Dendritic cell treated with granulocyte-macrophage colony-stimulating factor and Interleukin-4, amounts not matched to agents 40 ng/mL and 50 ng/mL, for 4 days (primary cell): ENCODE results near the gene CFDP1.

Experiments
- H3K27ac Mint-ChIP-seq: one replicate; pipeline ENCODE4 v1.8.0; 2022; ENCODE audit warnings: mild to moderate bottlenecking, mixed read lengths
- H3K27me3 Mint-ChIP-seq: one replicate; pipeline ENCODE4 v1.8.0; 2022; ENCODE audit warnings: mild to moderate bottlenecking, mixed read lengths
- H3K36me3 Mint-ChIP-seq: one replicate; pipeline ENCODE4 v1.8.0; 2022; ENCODE audit warnings: low read depth, mixed read lengths
- H3K4me1 Mint-ChIP-seq: one replicate; pipeline ENCODE4 v1.8.0; 2022; ENCODE audit warnings: low read depth, mixed read lengths
- H3K4me3 Mint-ChIP-seq: one replicate; pipeline ENCODE4 v1.8.0; 2022; ENCODE audit warnings: mild to moderate bottlenecking, moderate library complexity, mixed read lengths
- H3K9me3 Mint-ChIP-seq: one replicate; pipeline ENCODE4 v1.8.0; 2022; ENCODE audit warnings: mixed read lengths
- intact Hi-C: fragments of 100-400 bp; cut with micrococcal nuclease; formaldehyde crosslinking; loops from one replicate; pipeline ENCODE4 v1.15.0; 2022

The CFDP1 gene

DNA sequence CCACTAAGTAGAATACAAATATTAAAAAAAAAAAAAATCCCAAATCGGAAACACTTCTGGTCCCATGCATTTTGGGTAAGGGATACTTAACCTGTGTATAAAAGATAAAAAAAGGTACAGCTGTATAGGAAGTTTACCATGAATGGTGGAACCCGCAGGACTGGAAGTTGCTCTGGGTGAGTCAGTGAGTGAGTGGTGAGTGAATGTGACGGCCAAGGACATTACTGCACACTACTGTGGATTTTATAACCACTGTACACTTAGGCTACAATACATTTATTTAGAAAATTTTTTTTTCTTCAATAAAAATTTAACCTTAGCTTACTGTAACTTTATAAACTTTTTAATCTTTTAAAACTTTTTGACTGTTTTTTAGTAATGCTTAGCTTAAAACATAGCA lies 110.6 kb downstream of the CFDP1 start:
- Mint-ChIP-seq H3K36me3 (peaks cover 30% of the 10 kb centered on the region), H3K4me3 (no peak overlapping the region), H3K9me3 (no peaks in the 10 kb centered on the region), H3K27ac (no peak overlapping the region), H3K4me1 (peaks cover 4% of the 10 kb centered on the region), H3K27me3 (peaks cover 90% of the 10 kb centered on the region)
- intact Hi-C loops = no loop called here

- Mint-ChIP-seq H3K9me3 (no peaks in the 10 kb centered on the region), H3K4me3 (no peak overlapping the region), H3K27me3 (peaks cover 84% of the 10 kb centered on the region), H3K36me3 (peaks cover 25% of the 10 kb centered on the region), H3K27ac (no peak overlapping the region), H3K4me1 (peaks cover 20% of the 10 kb centered on the region)
- intact Hi-C loops = no loop called here
Measured at GRCh38 chr16:75320435-75320834, 112.9 kb downstream of the CFDP1 start.

GRCh38 chr16:75319513-75320411 lies 113.5 kb downstream of the CFDP1 start:
- Mint-ChIP-seq H3K27me3 (peaks cover 81% of the 10 kb centered on the region), H3K4me1 (peaks cover 20% of the 10 kb centered on the region), H3K9me3 (no peaks in the 10 kb centered on the region), H3K36me3 (peaks cover 18% of the 10 kb centered on the region), H3K27ac (no peak overlapping the region), H3K4me3 (no peak overlapping the region)
- intact Hi-C loops = no loop called here

DNA sequence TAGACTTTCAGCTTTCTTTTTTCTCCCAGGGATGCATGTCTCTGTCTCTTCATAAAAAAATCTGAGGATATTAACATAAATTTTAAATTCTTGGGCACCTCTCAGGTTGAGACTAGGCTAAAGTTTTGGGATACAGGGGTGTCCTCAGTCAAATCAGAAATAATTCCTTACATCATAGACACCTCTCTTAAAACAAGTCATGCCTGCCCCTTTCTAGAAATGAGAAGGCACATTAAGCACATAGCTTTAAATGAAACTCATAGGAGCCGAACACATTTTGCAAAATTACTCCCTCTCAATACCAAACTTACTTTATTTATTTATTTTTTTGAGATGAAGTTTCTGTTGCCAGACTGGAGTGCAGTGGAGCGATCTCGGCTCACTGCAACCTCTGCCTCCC lies 114.6 kb downstream of the CFDP1 start:
- intact Hi-C loops = no loop called here
- Mint-ChIP-seq H3K4me1 (peaks cover 20% of the 10 kb centered on the region), H3K9me3 (no peaks in the 10 kb centered on the region), H3K27ac (no peak overlapping the region), H3K27me3 (peaks cover 80% of the 10 kb centered on the region), H3K36me3 (peaks cover 15% of the 10 kb centered on the region), H3K4me3 (no peak overlapping the region)

- Mint-ChIP-seq H3K36me3 (peaks cover 21% of the 10 kb centered on the region), H3K27me3 (peaks cover 86% of the 10 kb centered on the region), H3K27ac (no peak overlapping the region), H3K9me3 (no peaks in the 10 kb centered on the region), H3K4me3 (no peak overlapping the region), H3K4me1 (peaks cover 20% of the 10 kb centered on the region)
- intact Hi-C loops = no loop called here
Measured at GRCh38 chr16:75317532-75317931, 115.8 kb downstream of the CFDP1 start.

GRCh38 chr16:75317101-75317522 lies 116.2 kb downstream of the CFDP1 start:
- H3K4me3 Mint-ChIP-seq = no peak overlapping the region
- peaks cover 20% of the 10 kb centered on the region for H3K4me1 Mint-ChIP-seq
- no peaks in the 10 kb centered on the region for H3K9me3 Mint-ChIP-seq
- H3K27ac Mint-ChIP-seq = no peak overlapping the region
- peaks cover 21% of the 10 kb centered on the region for H3K36me3 Mint-ChIP-seq
- intact Hi-C loops = no loop called here
- H3K27me3 Mint-ChIP-seq = peaks cover 85% of the 10 kb centered on the region

- Mint-ChIP-seq H3K27me3 (peaks cover 86% of the 10 kb centered on the region), H3K4me1 (peaks cover 20% of the 10 kb centered on the region)
- intact Hi-C loops = no loop called here
Measured at GRCh38 chr16:75315539-75316306, 117.6 kb downstream of the CFDP1 start.

DNA sequence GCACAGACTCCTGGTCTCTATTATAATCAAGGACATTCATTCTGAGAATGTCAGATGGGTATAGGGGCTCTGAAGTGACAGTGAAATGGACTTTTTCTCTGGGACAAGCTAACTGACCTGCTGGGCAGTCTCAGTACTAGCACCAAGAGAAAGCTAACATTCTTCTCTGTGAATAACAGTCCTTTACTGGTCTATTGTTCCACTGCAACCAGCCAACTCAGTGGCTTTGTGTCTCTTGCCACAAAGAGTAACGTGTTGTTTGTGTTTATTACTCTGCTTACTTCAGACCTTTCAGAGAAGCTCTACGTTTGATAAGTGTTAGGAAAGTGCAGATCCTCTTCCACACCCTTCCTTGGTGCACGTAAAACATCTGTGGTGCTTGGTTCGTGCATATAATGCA lies 120.4 kb downstream of the CFDP1 start:
- Mint-ChIP-seq H3K36me3 (peaks cover 29% of the 10 kb centered on the region), H3K27ac (no peak overlapping the region), H3K27me3 (peaks cover 87% of the 10 kb centered on the region), H3K4me1 (peaks cover 18% of the 10 kb centered on the region), H3K4me3 (no peak overlapping the region), H3K9me3 (no peaks in the 10 kb centered on the region)
- intact Hi-C loops = no loop called here

More at GRCh38 chr16:75315539-75316306, 117.6 kb downstream of the CFDP1 start:
- no peak overlapping the region for H3K27ac Mint-ChIP-seq
- peaks cover 21% of the 10 kb centered on the region for H3K36me3 Mint-ChIP-seq
- no peaks in the 10 kb centered on the region for H3K9me3 Mint-ChIP-seq
- no peak overlapping the region for H3K4me3 Mint-ChIP-seq

DNA sequence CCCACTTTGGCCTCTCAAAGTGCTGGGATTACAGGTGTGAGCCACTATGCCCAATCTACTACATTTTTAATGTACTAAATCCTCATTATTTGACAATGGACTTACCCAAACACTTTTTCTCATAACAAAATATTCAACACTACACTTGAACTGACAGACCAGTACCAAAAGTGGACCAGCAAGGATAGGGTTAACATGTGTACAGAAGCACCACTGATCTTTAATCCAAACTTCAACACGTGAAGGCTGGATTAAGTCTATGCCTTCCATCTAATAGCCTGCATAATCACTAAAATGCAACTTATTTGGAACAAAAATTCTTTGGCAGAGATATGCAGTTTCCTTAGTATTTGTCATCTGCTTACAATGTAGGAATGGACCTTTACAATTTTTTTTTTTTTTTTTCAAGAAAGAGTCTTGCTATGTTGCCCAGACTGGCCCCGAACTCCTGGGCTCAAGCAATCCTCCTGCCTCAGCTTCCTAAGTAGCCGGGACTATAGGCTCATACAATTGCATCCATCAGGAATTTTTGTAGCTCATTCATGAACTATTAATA lies 121.8 kb downstream of the CFDP1 start:
- Mint-ChIP-seq H3K27me3 (peaks cover 85% of the 10 kb centered on the region), H3K36me3 (peaks cover 29% of the 10 kb centered on the region), H3K27ac (no peak overlapping the region), H3K4me3 (no peak overlapping the region), H3K9me3 (no peaks in the 10 kb centered on the region), H3K4me1 (peaks cover 15% of the 10 kb centered on the region)
- intact Hi-C loops = no loop called here

- intact Hi-C loops = no loop called here
- Mint-ChIP-seq H3K9me3 (no peaks in the 10 kb centered on the region), H3K4me3 (no peak overlapping the region)
Measured at GRCh38 chr16:75310541-75310940, 122.8 kb downstream of the CFDP1 start.

GRCh38 chr16:75309899-75310430 lies 123.3 kb downstream of the CFDP1 start:
- no peaks in the 10 kb centered on the region for H3K9me3 Mint-ChIP-seq
- peaks cover 26% of the 10 kb centered on the region for H3K36me3 Mint-ChIP-seq
- intact Hi-C loops = no loop called here
- peaks cover 12% of the 10 kb centered on the region for H3K4me1 Mint-ChIP-seq
- peaks cover 90% of the 10 kb centered on the region for H3K27me3 Mint-ChIP-seq
- H3K27ac Mint-ChIP-seq = no peak overlapping the region
- H3K4me3 Mint-ChIP-seq = no peak overlapping the region

More at GRCh38 chr16:75310541-75310940, 122.8 kb downstream of the CFDP1 start:
- H3K36me3 Mint-ChIP-seq = peaks cover 23% of the 10 kb centered on the region
- no peak overlapping the region for H3K27ac Mint-ChIP-seq
- peaks cover 86% of the 10 kb centered on the region for H3K27me3 Mint-ChIP-seq
- H3K4me1 Mint-ChIP-seq = peaks cover 12% of the 10 kb centered on the region

GRCh38 chr16:75309156-75309555 lies 124.1 kb downstream of the CFDP1 start:
- Mint-ChIP-seq H3K36me3 (peaks cover 31% of the 10 kb centered on the region), H3K27ac (no peak overlapping the region), H3K27me3 (peaks cover 91% of the 10 kb centered on the region), H3K9me3 (no peaks in the 10 kb centered on the region), H3K4me1 (peaks cover 12% of the 10 kb centered on the region), H3K4me3 (no peak overlapping the region)
- intact Hi-C loops = no loop called here

DNA sequence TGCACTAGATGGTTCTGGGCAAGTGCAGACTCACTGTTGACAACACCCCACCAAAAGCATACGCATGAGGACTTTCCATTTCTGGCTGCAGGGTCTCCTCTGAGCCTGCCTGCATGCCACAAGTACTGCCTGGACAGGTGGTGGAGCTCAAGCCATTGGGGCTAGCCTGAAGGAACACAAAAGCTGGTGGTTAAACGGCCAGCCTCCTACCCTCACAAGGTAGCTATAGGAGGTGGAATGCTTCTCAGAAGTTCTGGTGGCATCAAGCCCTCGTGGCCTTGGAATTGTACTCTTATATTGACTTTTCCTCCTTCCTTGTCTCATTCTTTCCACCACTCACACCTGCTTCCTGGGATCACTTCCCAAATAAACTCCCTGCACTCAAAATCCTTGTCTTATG lies 125.3 kb downstream of the CFDP1 start:
- no peak overlapping the region for H3K27ac Mint-ChIP-seq
- H3K36me3 Mint-ChIP-seq = peaks cover 29% of the 10 kb centered on the region
- H3K9me3 Mint-ChIP-seq = no peaks in the 10 kb centered on the region
- intact Hi-C loops = no loop called here
- H3K4me1 Mint-ChIP-seq = peaks cover 12% of the 10 kb centered on the region
- peaks cover 85% of the 10 kb centered on the region for H3K27me3 Mint-ChIP-seq
- H3K4me3 Mint-ChIP-seq = no peak overlapping the region

DNA sequence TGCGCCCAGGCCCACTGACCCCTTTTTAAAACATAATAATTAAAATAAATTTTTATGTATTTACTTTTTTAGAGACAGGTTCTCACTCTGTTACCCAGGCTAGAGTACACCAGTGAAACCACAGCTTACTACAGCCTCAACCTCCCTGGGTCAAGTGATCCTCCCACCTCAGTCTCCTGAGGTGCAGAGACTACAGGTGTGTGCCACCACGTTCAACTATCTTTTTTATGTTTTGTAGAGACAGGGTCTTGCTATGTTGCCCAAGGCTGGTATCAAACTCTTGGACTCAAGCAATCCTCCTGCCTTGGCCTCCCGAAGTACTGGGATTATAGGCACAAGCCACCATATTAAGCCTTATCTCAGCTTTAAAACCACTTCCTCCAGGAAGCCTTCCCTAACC lies 125.8 kb downstream of the CFDP1 start:
- intact Hi-C loops = no loop called here
- peaks cover 31% of the 10 kb centered on the region for H3K36me3 Mint-ChIP-seq
- H3K27me3 Mint-ChIP-seq = peaks cover 85% of the 10 kb centered on the region
- H3K4me3 Mint-ChIP-seq = no peak overlapping the region
- no peak overlapping the region for H3K27ac Mint-ChIP-seq
- H3K4me1 Mint-ChIP-seq = peaks cover 12% of the 10 kb centered on the region
- no peaks in the 10 kb centered on the region for H3K9me3 Mint-ChIP-seq
